Mesothelial cell of epicardium (in vitro differentiated cells): ENCODE data around the gene C9orf152. TPM values are rescaled to one million over a fixed set of nuclear protein-coding genes. Genes with fewer than 3 reads are reported as not detected.

ENCODE experiments used
- DNase-seq, 2 experiments: peaks; one replicate each; pipeline ENCODE4 v3.0.0; 2021; ENCODE audit warnings: low spot score in 2 of 2; ENCODE audit not compliant: unreplicated experiment in 2 of 2
- H3K27ac Mint-ChIP-seq: 2 replicates; pipeline ENCODE4 v1.8.0; 2021; ENCODE audit warnings: mixed read lengths
- H3K27me3 Mint-ChIP-seq: 2 replicates; pipeline ENCODE4 v1.8.0; 2021; ENCODE audit warnings: low read depth, mixed read lengths
- H3K36me3 Mint-ChIP-seq: 2 replicates; pipeline ENCODE4 v1.8.0; 2021; ENCODE audit warnings: mixed read lengths
- H3K4me1 Mint-ChIP-seq: 2 replicates; pipeline ENCODE4 v1.8.0; 2021; ENCODE audit warnings: mixed read lengths
- H3K4me3 Mint-ChIP-seq: 2 replicates; pipeline ENCODE4 v1.8.0; 2021; ENCODE audit warnings: mild to moderate bottlenecking, moderate library complexity, mixed read lengths
- H3K9me3 Mint-ChIP-seq: 2 replicates; pipeline ENCODE4 v1.8.0; 2021; ENCODE audit warnings: mixed read lengths
- CTCF ChIP-seq: fragments of 200-600 bp; sonication (generic); IDR thresholded peaks from one replicate; pipeline ENCODE4 v1.5.0; 2021; ENCODE audit warnings: antibody characterized with exemption; ENCODE audit not compliant: unreplicated experiment
- total RNA-seq: library from RNA; stranded (reverse); gene quantifications from 3 replicates; pipeline ENCODE4 v1.2.1, GENCODE V29; 2021

C9orf152 gene
- total RNA-seq, 1 donor from 2014 or later = not detected

DNA sequence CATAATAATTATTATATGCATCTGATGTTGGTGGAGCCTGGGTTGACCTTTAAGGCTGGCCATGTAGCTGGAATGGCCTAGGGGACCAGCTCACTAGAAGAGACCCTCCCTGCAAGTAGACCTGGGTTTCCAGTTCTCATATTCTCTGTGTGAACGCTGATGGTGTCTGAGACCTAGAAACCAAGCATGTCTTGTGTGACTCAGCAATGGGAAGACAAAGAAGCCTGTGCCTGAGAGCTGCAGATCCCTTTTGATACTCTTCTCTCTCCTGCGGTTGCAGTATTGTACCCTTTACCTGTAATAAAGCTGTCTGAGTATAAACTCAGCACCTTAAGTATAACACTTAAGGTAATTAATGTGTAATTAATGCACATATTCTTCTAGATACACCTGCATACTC, 22.2 kb downstream of the C9orf152 start:
- H3K9me3 Mint-ChIP-seq = peaks cover 4% of the 10 kb centered on the region
- no peaks in the 10 kb centered on the region for H3K27me3 Mint-ChIP-seq
- no peaks in the 10 kb centered on the region for H3K4me1 Mint-ChIP-seq

DNA sequence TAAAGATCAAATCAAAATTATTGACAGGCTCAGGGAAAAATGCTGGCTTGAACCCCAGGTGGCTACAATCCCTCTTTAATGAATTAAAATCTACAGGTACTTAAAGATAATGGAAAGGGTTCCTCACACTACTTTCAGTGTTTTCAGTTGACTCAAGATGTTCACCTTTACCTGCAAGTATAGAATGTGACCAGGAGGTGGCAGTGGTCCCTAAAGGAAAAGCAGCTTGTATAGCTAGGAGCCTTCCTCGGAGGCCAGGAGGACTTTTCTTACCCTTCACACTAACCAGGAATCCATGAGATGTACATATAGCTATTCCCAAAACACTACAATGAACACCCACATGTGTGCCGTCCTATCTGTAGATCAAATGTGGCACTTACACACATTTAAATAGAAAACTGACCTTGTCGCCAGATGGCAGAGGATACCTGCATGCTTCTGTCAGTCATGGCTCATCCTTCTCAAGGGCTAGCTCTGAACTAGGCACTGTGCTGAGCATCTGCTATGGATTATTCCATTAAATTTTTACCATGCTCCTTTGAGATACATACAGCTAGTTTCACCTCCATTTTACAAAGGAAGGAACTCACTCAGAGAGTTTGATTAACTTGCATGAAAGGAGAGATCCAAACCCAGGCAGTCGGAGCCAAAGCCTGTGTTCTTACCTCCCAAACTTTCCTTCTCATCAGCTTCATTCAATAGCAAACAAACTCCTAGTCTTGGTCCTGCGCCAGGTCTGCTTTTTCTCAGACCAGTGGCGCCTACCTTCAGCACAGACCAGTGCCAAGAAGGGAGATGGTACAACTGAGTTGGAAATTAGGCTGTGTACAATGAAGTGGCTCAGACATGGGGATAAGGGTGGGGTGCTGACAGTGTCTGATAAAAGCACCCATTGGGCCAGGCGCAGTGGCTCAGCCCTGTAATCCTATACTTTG, 24.5 kb downstream of the C9orf152 start:
- Mint-ChIP-seq H3K27me3 (no peaks in the 10 kb centered on the region), H3K36me3 (no peaks in the 10 kb centered on the region), H3K4me1 (no peaks in the 10 kb centered on the region), H3K9me3 (peaks cover 8% of the 10 kb centered on the region), H3K27ac (no peak overlapping the region), H3K4me3 (no peak overlapping the region)
- DNase-seq = peak; percentile 37 to 64
- TF ChIP-seq CTCF = peak; percentile 81

More for the DNA sequence above, 22.2 kb downstream of the C9orf152 start:
- DNase-seq = no peak
- TF ChIP-seq CTCF = no peak
- Mint-ChIP-seq H3K36me3 (no peaks in the 10 kb centered on the region), H3K27ac (no peak overlapping the region), H3K4me3 (no peak overlapping the region)

DNA sequence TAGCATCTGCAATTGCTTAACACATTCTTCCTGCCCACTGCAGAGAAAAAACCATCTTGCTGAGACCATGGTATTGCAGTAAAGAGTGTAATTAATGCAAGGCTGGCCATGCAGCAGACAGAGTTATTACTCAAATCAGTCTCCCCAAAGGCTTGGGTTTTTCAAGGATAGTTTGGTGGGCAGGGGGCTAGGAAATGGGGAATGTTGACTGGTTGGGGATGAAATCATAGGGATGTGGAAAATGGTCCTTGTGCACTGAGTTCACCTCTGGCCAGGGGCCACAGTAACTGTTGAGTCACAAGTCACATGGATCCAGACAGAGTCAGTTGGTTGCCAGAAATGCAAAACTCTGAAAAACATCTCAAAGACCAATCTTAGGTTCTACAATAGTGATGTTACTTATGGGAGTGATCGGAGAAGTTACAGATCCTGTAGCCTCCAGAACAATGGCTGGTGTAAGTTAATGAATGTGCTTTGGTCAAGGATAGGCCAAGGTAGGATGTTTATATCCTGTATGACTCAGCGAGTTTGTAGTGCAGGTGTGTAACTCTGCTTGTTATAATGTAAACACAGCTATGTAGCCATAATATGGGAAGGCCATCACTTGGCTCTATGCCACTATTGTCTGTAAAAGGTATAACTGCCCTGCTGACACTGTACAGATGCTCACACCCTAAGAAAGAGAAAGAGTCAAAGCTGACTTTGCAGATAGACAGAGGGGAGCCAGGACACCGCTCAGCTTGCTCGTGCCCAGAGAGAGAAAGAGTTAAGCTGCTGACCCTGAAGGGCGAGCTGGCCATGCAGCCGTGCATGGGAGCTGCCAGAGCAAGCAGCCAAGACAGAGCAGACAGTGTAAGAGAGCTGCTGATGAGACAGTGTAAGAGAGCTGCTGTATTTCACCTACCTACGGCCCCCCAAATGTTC, 27.2 kb downstream of the C9orf152 start:
- no peak for TF ChIP-seq CTCF
- H3K4me3 Mint-ChIP-seq = no peak overlapping the region

GRCh38 chr9:110179734-110180133, 28.2 kb downstream of the C9orf152 start:
- no peaks in the 10 kb centered on the region for H3K4me1 Mint-ChIP-seq
- no peaks in the 10 kb centered on the region for H3K36me3 Mint-ChIP-seq
- no peak overlapping the region for H3K4me3 Mint-ChIP-seq
- no peak overlapping the region for H3K27ac Mint-ChIP-seq
- H3K27me3 Mint-ChIP-seq = no peaks in the 10 kb centered on the region
- no peak for DNase-seq
- no peak for TF ChIP-seq CTCF
- peaks cover 8% of the 10 kb centered on the region for H3K9me3 Mint-ChIP-seq

More for the DNA sequence above, 27.2 kb downstream of the C9orf152 start:
- Mint-ChIP-seq H3K4me1 (no peaks in the 10 kb centered on the region), H3K9me3 (peaks cover 8% of the 10 kb centered on the region), H3K27ac (no peak overlapping the region), H3K36me3 (no peaks in the 10 kb centered on the region), H3K27me3 (no peaks in the 10 kb centered on the region)
- no peak for DNase-seq

DNA sequence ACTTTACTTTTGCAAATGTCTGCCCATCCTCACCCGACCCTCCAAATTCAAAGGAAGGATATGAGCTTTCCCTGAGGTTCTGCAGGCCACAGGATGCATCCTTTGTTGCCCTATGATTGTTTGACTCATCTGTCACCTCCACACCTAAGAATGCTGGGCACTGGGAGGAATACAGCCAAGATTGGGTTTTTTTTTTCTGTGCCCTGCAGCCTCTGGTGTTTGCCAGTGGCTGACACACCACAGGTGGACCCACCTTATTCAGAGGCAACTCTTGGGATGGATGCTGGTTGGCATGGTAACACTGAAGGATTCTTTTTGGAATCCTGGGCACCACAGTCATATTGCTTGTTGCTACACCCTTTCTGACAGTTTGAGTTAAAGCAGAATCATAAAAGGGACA, 29.7 kb downstream of the C9orf152 start:
- no peak for TF ChIP-seq CTCF
- Mint-ChIP-seq H3K36me3 (no peaks in the 10 kb centered on the region), H3K4me3 (no peak overlapping the region), H3K9me3 (peaks cover 8% of the 10 kb centered on the region), H3K4me1 (no peaks in the 10 kb centered on the region), H3K27ac (no peak overlapping the region), H3K27me3 (no peaks in the 10 kb centered on the region)
- DNase-seq = no peak
